ENCODE data around the gene NFIX.

GRCh38 chr19:12965812-12966135, 29.5 kb upstream of the NFIX start:
- no peak for TF ChIP-seq CTCF (conservative IDR thresholded peaks at IDR 0.05; ENCODE audit: low read depth, low read length)
- TF ChIP-seq EZH2 (IDR thresholded peaks at IDR 0.05; ENCODE audit: borderline replicate concordance, low read depth, low read length, poor library complexity, severe bottlenecking): no peak

Data from A673 (cell line).